GM18502 (cell line): ENCODE measurements around the gene PTCH2.

Experiments
- ATAC-seq: cut with Tn5 transposase; IDR thresholded peaks from one replicate; pipeline ENCODE4 v1.9.1; 2021; ENCODE audit warnings: mild to moderate bottlenecking; ENCODE audit not compliant: unreplicated experiment, poor library complexity

The PTCH2 gene

DNA sequence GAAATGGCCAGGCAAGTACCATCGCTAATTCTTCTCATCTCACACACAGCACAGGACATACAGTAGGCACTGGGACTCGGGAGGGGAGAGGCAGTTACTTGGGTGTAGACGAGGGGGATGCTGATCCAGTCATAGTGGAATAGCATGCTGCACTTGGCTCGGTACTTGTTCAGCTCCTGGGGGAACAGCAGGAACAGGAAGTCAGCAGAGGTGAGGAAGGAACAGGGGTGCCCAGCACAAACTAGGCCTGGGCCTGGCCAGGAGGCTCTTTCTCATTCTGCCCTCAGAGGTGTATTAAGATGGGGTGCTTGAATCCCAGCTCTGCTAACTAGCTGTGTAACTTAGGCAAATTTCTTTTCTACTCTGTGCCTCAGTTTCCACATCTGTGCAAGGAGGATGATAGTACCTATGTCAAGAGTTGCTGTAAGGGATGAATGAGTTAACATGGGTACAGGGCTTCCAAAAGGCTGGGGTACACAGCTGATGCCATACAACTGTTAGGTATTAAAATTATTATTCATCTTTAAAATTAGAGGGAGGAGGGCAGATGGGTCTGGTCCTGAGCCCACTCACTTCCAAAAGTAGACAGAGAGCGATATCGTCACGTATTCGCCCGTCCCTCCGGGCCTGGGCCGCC, 57.4 kb downstream of the PTCH2 start:
- no peak for ATAC-seq

DNA sequence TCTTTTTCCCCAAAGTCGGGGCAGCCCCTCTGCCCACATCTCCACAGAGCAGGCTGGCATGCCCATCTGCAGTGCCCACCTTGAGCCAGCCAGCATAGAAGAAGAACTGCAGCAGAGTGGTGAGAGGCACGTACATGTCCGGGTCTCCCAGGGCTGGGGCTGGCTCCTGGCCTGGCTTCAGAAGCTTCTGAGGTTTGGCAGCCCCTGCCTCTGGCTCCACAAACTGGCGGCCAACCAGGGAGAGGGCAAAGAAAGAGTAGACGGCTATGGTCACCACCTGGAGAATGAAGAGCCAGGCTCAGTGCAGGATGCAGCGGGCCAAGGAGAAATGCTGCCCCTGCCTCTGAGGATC, 58.0 kb downstream of the PTCH2 start:
- ATAC-seq: no peak

DNA sequence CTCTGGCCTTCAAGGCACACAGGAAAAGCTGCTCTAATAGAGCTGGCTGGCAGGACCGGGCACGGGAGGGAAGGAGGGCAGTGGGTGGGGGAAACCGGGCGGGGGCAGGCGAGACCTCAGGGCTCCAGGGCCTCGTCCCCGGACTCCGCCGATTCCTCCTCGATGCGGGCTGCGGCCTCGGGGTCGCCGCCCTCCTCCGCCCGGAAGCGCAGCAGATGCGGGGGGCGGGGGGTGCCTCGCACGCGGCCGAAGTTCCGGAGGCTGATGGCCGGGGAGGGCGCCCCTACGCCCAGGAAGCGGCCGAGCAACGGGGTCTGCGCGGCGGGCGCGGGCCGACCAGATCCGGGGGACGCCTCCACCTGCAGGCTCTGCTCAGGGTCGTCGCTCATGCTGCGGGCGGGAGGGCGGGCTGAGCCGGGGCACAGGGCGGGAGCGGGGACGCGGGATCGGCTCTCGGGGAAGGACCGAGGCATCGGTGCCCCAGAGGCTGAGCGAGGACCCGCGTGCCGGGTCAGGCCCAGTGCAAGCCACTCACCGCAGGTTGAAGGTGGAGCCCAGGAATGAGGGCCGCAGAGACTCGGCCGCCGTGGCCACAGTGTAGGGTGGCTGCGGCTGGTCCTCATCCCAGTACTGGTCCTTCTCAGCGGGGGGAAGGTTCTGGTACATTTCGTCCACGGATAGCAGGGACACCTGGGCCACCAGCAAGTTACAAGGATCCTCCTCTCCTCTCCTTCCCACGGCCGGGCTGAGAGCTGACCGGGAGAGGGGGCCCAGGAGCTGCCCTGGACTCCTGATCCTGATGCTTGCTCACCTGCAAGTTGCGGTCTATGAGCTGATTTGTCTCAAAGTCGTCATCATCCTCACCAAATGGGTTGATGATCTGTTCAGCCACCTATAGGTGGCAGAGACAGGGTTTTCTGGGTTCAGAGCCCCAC, 58.7 kb downstream of the PTCH2 start:
- no peak for ATAC-seq

DNA sequence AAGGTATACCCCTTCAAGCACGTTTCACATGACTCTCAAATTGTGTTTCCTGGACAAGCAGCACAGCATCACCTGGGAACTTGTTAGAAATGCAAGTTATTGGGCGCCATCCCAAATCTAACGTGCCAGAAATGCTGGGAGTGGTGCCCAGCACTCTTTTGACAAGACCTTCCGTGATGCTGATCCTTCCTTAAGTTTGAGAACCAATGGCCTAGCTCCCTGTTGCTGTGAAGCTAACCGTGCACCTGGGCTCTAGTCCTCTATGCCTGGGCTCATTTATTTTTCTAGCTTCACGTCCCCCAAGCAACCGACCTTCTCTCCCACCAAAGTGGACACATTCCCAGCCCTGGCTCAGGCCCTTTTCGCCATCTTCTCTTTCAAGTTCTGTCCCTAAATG, 59.4 kb downstream of the PTCH2 start:
- ATAC-seq: no peak

DNA sequence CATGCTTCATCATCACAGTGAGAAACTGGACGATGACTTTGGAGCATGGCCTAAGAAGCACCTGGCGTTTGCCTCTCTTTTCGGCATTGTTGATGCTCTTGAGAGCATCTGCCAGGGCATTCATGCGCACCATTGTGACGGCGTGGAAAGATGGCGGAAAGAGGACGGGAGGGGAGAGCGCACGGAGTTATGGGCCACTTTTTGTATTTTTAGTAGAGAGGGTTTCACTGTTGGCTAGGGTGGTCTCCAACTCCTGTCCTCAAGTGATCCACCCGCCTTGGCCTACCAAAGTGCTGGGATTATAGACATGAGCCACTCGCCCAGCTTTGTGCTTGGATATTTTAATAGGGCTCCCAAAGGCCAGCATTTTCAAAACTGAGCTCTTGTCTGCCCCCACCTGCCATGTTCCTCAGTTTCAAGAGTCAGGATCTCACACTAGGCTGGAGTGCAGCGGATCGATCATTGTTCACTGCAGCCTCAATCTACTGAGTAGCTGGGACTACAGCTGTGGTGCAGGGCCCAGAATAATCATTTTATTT, 62.4 kb downstream of the PTCH2 start:
- no peak for ATAC-seq

DNA sequence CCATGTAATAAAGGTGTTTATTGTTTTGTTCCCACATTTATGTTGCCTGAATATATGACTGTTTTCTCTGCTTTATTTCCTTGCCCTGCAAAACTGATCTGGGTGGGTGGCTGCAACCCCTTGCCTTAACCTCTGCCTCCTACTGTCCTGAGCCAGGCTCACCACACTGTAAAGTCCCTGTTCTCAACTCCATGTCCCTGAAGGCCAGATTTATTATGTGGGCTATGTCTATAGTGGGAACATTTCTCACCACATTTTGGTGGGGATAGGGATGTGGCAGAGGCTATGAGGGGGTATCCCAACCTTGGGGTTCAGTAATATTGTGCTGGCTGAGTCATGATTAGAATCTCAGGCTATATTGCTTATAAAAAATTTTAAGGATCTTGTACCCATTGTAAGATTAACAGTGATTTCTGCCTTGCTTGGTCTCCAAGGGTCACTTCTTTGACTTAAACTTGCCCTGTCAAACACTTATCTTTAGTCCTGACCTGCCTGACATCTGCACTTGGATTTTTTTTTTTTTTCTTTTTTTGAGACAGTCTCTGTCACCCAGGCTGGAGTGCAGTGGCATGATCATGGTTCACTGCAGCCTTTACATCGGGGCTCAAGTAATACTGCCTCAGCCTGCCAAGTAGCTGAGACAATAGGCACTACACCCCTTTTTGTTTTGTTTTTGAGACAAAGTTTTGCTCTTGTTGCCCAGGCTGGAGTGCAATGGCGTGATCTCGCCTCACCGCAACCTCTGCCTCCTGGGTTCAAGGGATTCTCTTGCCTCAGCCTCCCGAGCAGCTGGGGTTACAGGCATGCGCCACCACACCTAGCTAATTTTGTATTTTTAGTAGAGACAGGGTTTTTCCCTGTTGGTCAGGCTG, 64.1 kb downstream of the PTCH2 start:
- no peak for ATAC-seq

DNA sequence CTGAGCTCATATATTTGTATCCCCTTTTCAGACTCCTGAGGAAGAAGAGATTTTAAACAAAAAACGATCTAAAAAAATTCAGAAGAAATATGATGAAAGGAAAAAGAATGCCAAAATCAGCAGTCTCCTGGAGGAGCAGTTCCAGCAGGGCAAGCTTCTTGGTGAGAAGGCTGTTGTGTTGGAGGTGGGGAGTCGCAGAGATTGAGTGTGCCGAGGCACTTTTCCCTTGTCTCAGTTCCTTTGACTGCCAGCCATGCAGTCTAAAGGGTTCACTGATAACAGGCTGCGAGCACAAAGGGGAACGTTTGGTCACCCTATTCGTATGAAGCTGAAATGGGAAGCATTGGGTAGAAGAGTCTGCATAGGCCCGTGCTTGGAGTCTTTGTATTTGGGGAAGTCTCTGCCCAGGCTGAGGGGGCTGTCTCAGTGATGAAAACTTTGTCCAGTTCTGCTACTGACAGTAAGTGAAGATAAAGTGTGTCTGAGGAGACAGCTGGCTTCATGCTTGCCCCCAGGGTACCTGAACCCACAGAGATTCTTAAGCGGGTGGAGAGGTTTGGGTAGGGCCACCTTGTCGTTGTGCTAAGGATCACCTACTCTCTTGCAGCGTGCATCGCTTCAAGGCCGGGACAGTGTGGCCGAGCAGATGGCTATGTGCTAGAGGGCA, 65.0 kb downstream of the PTCH2 start:
- ATAC-seq: no peak

DNA sequence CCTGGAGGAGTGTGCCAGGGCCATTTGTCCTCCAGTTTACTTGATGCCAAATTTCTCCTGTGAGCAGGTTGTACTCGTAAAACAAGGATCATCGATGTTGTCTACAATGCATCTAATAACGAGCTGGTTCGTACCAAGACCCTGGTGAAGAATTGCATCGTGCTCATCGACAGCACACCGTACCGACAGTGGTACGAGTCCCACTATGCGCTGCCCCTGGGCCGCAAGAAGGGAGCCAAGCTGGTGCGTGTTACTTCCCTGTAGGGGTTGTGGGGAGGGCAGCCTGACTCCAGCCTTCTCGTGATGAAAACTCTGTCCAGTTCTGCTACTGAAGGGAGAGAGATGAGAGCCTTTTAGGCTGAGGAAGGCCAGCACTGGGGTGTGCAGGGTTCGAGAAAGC, 65.5 kb downstream of the PTCH2 start:
- no peak for ATAC-seq

DNA sequence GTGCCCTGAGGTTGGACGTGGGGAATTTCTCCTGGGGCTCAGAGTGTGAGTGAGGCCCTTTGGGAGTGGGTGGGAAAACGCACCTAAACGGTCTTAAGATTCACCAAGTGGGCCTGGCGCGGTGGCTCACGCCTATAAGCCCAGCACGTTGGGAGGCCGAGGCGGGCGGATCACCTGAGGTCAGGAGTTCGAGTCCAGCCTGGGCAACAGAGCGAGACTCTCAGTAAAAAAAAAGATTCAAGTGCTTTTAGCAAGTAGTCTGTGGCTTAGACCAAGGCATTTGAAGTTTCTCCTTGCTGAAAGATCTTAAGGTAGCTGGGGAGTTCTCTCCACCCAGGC, 66.4 kb downstream of the PTCH2 start:
- ATAC-seq: no peak

DNA sequence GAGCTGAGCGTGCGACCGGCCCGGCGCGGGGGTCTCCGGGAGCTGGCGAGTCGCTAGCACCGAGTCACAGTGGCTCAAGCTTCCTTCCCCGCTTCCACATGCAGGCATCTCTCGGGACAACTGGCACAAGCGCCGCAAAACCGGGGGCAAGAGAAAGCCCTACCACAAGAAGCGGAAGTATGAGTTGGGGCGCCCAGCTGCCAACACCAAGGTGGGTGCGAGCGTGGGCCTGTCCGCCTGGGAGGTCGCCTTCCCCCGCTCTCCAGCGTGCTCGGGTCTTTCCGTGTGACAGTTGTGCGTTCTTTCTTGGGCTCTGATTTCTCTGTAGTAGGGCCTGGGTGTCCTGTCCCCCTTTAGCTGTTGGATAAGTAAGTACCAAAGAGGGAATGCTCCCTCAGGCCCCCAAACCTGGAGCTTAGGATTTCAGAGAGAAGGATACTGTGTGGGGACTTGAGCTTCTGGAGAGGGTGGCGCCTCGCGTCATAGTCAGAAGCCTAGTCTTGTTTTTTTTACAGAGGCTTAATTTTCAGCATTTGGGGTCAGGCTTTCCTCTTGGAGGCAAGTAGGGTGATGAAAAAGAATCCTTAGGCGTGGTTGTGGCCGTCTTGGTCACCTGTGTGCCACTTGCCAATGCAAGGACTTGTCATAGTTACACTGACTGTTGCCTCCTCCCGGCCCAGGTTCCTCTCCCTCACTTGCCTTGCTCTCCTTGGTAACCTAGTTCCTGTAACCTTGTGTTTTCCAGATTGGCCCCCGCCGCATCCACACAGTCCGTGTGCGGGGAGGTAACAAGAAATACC, 66.9 kb downstream of the PTCH2 start:
- ATAC-seq: peak; percentile 27

DNA sequence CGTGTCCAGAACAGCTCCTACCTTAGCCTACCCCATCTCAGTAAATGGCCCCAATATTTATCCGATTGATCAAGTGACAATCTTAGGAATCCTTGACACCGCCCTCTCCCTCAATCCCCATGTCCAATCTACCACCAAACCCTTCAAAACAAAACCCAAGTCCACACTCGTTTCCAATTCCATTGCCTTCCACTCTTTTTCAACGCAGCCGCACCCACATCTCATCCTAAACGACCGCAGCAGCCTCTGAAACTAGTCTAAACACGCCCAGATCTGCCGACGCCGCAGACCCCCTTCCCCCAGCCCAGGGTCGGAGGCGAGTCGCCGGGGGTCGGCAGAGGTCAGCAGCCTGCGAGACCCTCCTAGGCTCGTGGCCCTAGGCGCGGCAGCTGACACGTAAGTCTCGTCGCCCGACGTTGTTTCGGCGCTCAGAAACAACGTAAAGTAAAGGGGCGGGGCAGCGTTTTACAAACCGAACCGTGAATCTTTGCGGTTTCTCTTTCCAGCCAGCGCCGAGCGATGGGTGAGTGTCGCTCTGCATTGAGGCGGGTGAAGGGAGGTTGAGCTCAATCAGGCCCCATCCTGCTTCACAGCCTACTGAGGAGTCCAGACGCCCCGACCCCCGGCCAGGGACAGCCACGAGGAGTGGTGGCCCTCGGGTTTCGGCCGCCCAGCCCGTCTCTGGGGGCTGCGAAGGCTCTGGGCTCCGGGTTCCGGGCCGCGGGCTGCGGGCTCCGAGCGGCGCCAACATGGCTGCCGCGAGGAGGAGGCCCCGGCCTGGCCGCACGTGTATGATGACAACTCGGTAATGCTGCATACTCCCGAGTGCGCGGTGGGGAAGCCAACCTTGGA, 67.7 kb downstream of the PTCH2 start, which contains the start of gene RPS8:
TSS of gene RPS8 (plus strand) at position 463 of the 852 bp plus-strand sequence. CDS start at position 520, 57 bp downstream.
- peak; percentile 70 for ATAC-seq
